HepG2 (cell line): ENCODE results near the gene PIP5KL1. TPM values are rescaled to one million over a fixed set of nuclear protein-coding genes. Genes with fewer than 3 reads are reported as not detected.

Source experiments
- BCL6 ChIP-seq: IDR thresholded peaks from 2 replicates; pipeline ENCODE4 v1.6.1; 2016; ENCODE audit warnings: missing genetic modification reagents, missing compliant biosample characterization
- CBX1 ChIP-seq: IDR thresholded peaks from one replicate; pipeline ENCODE4 v1.6.1; 2016; ENCODE audit warnings: antibody characterized with exemption, low read depth
- CHD2 ChIP-seq: IDR thresholded peaks from 2 replicates; pipeline ENCODE4 v1.6.1; 2011; ENCODE audit warnings: low read depth, low read length, improper control_type of control experiment
- CHD4 ChIP-seq: fragments of 200-600 bp; sonication (generic); IDR thresholded peaks from 2 replicates; pipeline ENCODE4 v1.7.0; 2017; ENCODE audit warnings: mild to moderate bottlenecking, low read length, borderline replicate concordance
- CREB1 ChIP-seq, 2 experiments: fragments of 450-650 bp in 1 of 2; IDR thresholded peaks; 2 replicates each; pipeline ENCODE4 v1.6.1; 2016 to 2017; ENCODE audit warnings: control low read depth in 1 of 2, mild to moderate bottlenecking in 1 of 2, missing compliant biosample characterization in 1 of 2, missing genetic modification characterization in 1 of 2
- DMAP1 ChIP-seq: IDR thresholded peaks from 2 replicates; pipeline ENCODE4 v1.6.1; 2016
- E2F2 ChIP-seq: sonication (generic); formaldehyde crosslinking; IDR thresholded peaks from 2 replicates; pipeline ENCODE4 v1.4.0; 2020; ENCODE audit warnings: missing genetic modification reagents, borderline replicate concordance
- EED ChIP-seq: sonication (generic); formaldehyde crosslinking; IDR thresholded peaks from 2 replicates; pipeline ENCODE4 v1.5.0; 2020; ENCODE audit warnings: mild to moderate bottlenecking, missing genetic modification reagents
- ELF1 ChIP-seq: sonication (generic); formaldehyde crosslinking; IDR thresholded peaks from 2 replicates; pipeline ENCODE4 v1.4.0; 2020; ENCODE audit warnings: missing genetic modification reagents
- KLF15 ChIP-seq: sonication (generic); formaldehyde crosslinking; IDR thresholded peaks from 2 replicates; pipeline ENCODE4 v1.8.1; 2023; ENCODE audit warnings: borderline replicate concordance, mild to moderate bottlenecking, inconsistent platforms, missing genetic modification reagents, mixed read lengths
- NPAS2 ChIP-seq: sonication (generic); formaldehyde crosslinking; IDR thresholded peaks from 2 replicates; pipeline ENCODE4 v1.8.0; 2022; ENCODE audit warnings: mild to moderate bottlenecking, missing genetic modification reagents, borderline replicate concordance
- PPARG ChIP-seq: conservative IDR thresholded peaks from 2 replicates; pipeline ENCODE4 v1.6.1; 2016; ENCODE audit warnings: missing biosample characterization, missing genetic modification reagents
- SETDB1 ChIP-seq: sonication (generic); formaldehyde crosslinking; IDR thresholded peaks from 2 replicates; pipeline ENCODE4 v1.5.1; 2020; ENCODE audit warnings: missing genetic modification reagents, mild to moderate bottlenecking, borderline replicate concordance
- SMYD3 ChIP-seq: sonication (generic); formaldehyde crosslinking; IDR thresholded peaks from 2 replicates; pipeline ENCODE4 v1.8.1; 2023; ENCODE audit warnings: mild to moderate bottlenecking, missing genetic modification reagents
- TRAFD1 ChIP-seq: sonication (generic); formaldehyde crosslinking; IDR thresholded peaks from 2 replicates; pipeline ENCODE4 v1.5.1; 2020; ENCODE audit warnings: missing genetic modification reagents, mild to moderate bottlenecking, borderline replicate concordance
- ZBTB39 ChIP-seq: sonication (generic); formaldehyde crosslinking; IDR thresholded peaks from 2 replicates; pipeline ENCODE4 v1.5.0; 2020; ENCODE audit warnings: missing genetic modification reagents
- ZNF280B ChIP-seq: sonication (generic); formaldehyde crosslinking; IDR thresholded peaks from 2 replicates; pipeline ENCODE4 v1.5.0; 2020; ENCODE audit warnings: missing genetic modification reagents, mild to moderate bottlenecking, borderline replicate concordance
- ZNF570 ChIP-seq: sonication (generic); formaldehyde crosslinking; IDR thresholded peaks from 2 replicates; pipeline ENCODE4 v1.4.0; 2020; ENCODE audit warnings: mild to moderate bottlenecking, missing genetic modification reagents, borderline replicate concordance
- ZNF740 ChIP-seq: sonication (generic); formaldehyde crosslinking; IDR thresholded peaks from 2 replicates; pipeline ENCODE4 v1.4.0; 2020; ENCODE audit warnings: missing genetic modification reagents
- ZSCAN29 ChIP-seq: sonication (generic); formaldehyde crosslinking; conservative IDR thresholded peaks from 2 replicates; pipeline ENCODE4 v1.4.0; 2020; ENCODE audit warnings: mild to moderate bottlenecking, missing genetic modification reagents
- ZSCAN31 ChIP-seq: sonication (generic); formaldehyde crosslinking; IDR thresholded peaks from 2 replicates; pipeline ENCODE4 v1.5.0; 2020; ENCODE audit warnings: low read depth, mild to moderate bottlenecking, missing genetic modification reagents
- polyA plus RNA-seq, 8 experiments: library from polyadenylated mRNA; depleted of rRNA in 3 of 8; stranded (reverse) in 7 of 8; unstranded in 1 of 8; fragments of >200 nt; fragmentation: Illumina TruSeq in 4 of 8; extraction: Trizol in 4 of 8; gene quantifications; 2 replicates each; pipeline versions ENCODE4 v1.2.1 to v1.2.3, GENCODE V29; 2011 to 2016; ENCODE audit warnings: low read depth in 4 of 8, missing spikeins in 1 of 8, mixed read lengths in 1 of 8; ENCODE audit not compliant: insufficient read depth in 1 of 8
- total RNA-seq, 5 experiments: library from RNA; depleted of rRNA; stranded (reverse); fragments of >200 nt; fragmentation: Illumina TruSeq; extraction: Trizol; gene quantifications; 2 replicates each; pipeline ENCODE4 v1.2.3, GENCODE V29; 2016; ENCODE audit warnings: low read depth in 1 of 5

PIP5KL1 gene
- total and polyA plus RNA-seq, 2 of the 13 experiments (the other 11 are each of a cell fraction or from before 2014, with no cell fraction given) = 0.20 to 0.49 TPM

- no peak for TF ChIP-seq ZNF740
- TF ChIP-seq KLF15 (CRISPR knock-in tag) = no peak
- TF ChIP-seq ZSCAN29 = no peak
- TF ChIP-seq ZNF570 (CRISPR knock-in tag) = no peak
- TF ChIP-seq DMAP1 (CRISPR knock-in tag) = 0 out of 2 replicates have a peak, but pooled peaks have one; percentile 55
- no peak for TF ChIP-seq ZBTB39 (CRISPR knock-in tag)
- TF ChIP-seq ELF1 = peak; percentile 98
- peak; percentile 60 for TF ChIP-seq ZSCAN31 (CRISPR knock-in tag)
- TF ChIP-seq CHD2 = no peak
- no peak for TF ChIP-seq PPARG
- TF ChIP-seq CREB1 (IDR thresholded peaks at IDR 0.05) = no peak
- TF ChIP-seq CREB1 (CRISPR knock-in tag; IDR thresholded peaks at IDR 0.05) = peak; percentile 91; the same call in 1 of the 2 replicates
- no peak for TF ChIP-seq SETDB1
- no peak for TF ChIP-seq TRAFD1 (CRISPR knock-in tag)
- TF ChIP-seq CBX1 = peak; percentile 75
- TF ChIP-seq E2F2 (CRISPR knock-in tag) = no peak
- TF ChIP-seq EED (CRISPR knock-in tag) = peak; percentile 46; the same call in 1 of the 2 replicates
- no peak for TF ChIP-seq NPAS2
- TF ChIP-seq ZNF280B (CRISPR knock-in tag) = no peak
- no peak; the same call in 1 of the 2 replicates for TF ChIP-seq BCL6 (CRISPR knock-in tag)
- no peak; the same call in 1 of the 2 replicates for TF ChIP-seq CHD4
- no peak for TF ChIP-seq SMYD3 (CRISPR knock-in tag)
Measured at GRCh38 chr9:127937388-127938297, 7.1 kb upstream of the PIP5KL1 start, which contains the start of gene DPM2 (continued).
